Measurements from ENCODE around the gene LMF2.

The LMF2 gene

DNA sequence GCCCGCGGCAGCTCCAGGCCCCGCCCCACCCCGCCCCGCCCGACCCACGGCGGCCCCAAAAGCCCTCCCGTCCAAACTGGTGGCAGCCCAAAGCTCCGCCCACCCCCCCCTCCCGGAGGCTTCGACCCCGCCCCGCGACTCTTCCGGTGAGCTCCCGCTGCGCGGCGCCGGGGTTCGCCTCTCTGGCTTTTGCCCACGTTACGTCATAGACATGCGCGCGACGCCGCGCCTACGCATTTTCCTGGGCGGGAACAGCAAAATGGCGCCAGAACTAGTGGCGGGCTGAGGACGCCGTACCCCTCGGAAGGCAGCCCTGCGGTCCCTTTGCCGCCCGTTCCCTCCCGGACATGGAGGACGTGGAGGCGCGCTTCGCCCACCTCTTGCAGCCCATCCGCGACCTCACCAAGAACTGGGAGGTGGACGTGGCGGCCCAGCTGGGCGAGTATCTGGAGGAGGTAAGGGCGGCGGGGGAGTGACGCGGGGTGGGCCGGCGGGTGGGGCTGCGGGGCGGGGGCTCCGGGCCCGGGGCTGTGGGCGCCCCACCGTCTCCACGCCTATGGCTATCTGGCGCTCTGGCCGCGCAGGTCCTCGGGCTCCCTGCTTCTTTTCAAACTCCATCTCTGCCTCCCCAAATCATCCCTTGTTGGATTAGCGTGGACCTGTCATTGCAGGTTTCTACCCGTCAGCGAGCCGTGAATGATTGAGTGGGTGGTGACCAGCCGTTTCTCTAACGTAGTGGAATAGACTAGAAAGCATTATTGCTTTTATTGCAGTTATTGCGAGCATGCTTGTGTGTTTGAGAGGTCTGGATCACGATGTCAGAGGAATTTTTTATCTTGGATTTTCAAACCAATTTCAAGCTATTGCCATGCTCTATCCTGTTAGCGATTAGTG lies 736 bp upstream of the LMF2 start, which contains the start of gene NCAPH2:
Gene NCAPH2 (plus strand): TSS at position 234 of the 894 bp plus-strand sequence. CDS start 114 bp downstream, at position 348.
- peak within 1 kb of the TSS; percentile 77 to 98 (median 92) for H3K4me3 ChIP-seq

DNA sequence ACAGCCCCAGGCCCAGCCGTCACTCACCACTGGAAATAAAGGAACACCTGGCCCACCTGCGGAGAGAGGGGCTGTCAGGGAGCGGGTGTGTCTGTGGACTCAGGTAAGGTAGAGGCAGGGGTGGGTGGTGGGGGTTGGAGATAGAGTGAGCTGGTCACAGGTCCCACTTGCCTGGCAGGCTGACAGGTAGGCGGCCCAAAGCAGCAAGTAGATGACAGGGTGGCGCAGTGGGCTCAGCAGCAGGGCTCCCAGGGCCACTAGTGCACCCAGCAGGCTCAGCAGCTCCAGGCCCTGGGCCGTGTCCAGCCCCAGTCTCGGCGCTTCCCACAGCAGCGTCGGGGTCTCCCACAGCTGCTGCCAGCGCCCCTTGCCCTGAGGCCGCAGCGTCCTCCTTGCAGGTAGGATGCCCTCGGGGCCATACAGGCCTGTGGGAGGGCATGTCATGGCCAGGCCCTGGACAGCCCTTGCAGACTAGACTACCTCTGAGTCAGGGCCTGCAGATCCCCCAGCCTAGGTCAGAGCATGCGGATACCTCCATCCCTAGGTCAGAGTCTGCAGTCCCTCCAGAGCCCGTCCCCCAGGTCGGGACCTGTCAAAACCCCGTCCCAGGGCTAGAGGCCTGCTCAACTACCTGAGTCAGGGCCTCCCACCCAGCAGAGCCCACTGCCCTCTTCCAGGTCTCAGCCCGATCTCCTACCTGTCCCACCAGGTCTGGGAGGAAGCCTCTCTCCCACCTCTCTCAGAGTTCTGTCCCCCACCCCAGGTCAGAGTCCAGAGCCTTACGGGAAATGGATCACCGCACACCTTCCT lies 686 bp downstream of the LMF2 start:
- H3K4me3 ChIP-seq = peak overlapping the region; percentile 56 to 98 (median 87)
- peak overlapping the region in 20 of 21 experiments; percentile 73 to 95 (median 88) for H3K27ac ChIP-seq

More for the DNA sequence above, 736 bp upstream of the LMF2 start, which contains the start of gene NCAPH2:
- peak within 1 kb of the TSS; percentile 73 to 96 (median 93) for H3K27ac ChIP-seq

DNA sequence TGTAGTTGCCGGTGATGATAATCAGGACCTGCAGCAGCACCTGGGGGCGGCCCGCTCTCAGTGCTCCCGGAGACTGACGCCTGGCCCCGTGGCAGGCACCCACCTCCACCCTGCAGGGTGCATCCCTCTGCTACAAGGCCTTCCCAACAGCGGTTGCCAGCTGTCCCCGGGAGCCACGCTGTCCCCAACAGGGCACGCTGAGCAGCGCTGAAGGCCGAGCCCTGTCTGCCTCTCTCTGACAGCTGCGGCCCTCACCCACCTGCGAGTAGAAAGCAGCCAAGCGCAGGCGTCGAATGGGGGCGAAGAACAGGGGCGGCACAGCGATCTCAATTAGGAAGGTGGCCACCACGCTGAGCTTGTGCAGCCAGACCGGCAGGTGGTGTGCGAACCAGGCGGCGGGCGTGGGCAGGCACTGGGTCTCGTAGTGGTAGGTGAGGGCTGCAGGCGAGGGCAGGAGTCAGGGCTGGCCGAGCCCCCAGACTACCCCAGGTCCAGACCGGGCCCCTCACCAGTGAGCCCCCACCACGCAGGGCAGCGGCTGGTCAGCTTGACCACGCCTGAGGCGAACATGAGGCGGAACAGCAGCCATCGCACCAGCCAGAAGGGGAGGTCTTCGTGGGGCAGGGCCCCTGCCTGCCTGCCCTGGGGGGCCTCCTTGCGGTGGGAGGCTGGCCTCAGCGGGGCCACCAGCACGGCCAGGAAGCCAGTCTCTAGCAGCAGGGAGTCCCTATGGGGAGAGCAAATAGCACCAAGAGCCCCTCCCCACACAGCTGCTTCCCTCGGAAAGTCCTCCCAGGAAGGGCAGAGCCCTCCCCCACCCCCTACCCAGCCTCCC lies 1.5 kb downstream of the LMF2 start:
- peak overlapping the region in 6 of 7 experiments; percentile 77 to 98 (median 87) for H3K4me3 ChIP-seq
- peak overlapping the region in 13 of 21 experiments; percentile 38 to 95 (median 90) for H3K27ac ChIP-seq

DNA sequence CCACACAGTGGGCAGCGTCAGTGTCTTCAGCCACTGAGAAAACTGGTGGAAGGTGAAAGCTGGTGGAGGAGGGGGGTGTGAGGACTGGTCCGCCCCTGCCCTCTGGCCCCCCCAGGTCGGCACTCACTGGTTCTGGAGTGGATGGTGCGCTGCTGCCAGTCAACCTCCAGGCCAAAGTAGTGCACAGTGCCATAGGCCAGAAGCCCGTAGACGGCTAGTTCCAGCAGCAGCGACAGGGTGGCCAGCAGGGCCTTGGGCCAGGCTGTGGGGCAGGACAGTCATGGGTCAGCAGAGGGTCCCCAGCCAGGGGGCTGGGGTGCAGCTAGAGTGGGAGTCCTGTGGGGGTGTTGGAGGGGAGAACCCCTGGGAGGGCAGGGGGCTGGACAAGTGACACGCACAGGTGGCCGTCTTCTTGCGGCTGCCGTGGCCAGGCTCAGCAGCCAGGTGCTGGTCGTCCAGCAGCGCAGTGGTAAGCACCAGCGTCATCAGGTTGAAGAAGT lies 2.2 kb downstream of the LMF2 start:
- H3K27ac ChIP-seq = peak overlapping the region in 1 of 21 experiments; percentile 34
- no peak overlapping the region for H3K4me3 ChIP-seq

DNA sequence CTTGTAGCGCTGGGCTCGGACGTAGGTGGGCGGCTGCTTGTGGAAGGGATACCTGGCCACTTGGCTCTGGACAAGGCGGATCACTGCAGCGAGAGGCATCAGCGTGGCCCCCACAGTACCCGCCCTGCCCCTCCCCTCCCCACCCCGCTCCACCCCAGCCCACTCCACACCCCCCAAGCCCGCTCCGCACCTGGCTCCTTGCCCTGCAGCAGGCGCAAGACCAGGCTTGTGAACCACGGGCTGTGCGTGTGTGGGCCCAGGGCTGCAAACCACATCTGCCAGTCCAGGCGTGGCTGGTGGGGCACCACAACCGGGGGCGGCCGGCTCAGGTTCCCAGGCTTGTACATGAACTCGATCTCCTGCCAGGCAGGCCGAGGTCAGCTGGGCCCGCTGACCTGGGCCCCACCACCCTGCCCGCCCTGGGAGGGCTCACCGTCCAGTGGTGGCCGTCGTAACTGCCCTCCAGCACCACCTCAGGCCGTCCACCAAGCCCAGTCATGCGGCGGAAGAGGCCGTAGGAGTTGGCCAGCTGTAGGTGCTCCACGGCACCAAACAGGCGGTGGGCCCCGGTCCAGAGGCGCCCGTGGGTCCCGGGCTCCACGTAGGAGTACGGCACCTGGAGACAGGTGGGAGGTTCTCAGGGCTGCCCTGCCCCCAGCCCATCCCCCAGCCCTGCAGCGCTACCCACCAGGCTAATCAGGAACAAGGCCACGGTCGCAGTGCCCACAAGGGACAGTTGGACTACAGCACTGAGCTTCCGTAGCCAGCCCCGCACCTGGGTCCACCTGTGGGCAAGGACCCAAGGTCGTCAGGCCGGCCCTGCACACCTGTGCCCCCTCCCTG lies 2.9 kb downstream of the LMF2 start:
- peak overlapping the region in 2 of 21 experiments; percentile 34 to 39 for H3K27ac ChIP-seq
- H3K4me3 ChIP-seq = no peak overlapping the region

DNA sequence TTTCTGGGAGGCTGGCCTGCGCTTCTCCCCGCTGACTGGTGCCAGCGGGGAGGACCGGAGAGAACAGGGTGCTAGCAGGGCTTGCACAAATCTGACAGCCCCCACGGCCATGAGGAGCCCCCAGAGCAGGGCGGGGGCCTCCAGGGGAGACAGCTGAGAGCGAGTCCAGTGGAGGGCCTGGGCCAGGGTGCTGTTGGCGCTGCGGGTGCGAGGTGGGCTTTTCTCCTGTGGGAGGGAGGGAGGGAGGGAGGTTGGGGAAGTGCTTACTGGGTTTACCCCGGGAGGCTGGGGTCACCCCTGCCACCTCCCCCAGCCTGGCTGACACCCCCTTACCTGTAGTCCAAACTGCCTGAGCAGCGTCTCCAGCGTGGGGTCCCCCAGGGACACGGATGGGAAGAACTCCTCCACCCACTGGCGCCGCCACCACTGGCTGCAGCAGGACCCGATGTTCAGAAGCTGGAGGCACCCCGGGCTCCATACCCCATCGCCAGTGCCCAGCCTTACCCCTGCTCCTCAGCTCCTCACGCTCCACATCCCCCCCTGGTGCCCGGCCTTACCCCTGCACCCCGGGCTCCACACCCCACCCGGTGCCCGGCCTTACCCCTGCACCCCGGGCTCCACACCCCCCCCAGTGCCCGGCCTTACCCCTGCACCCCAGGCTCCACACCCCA lies 3.9 kb downstream of the LMF2 start:
- no peak overlapping the region for H3K27ac ChIP-seq

DNA sequence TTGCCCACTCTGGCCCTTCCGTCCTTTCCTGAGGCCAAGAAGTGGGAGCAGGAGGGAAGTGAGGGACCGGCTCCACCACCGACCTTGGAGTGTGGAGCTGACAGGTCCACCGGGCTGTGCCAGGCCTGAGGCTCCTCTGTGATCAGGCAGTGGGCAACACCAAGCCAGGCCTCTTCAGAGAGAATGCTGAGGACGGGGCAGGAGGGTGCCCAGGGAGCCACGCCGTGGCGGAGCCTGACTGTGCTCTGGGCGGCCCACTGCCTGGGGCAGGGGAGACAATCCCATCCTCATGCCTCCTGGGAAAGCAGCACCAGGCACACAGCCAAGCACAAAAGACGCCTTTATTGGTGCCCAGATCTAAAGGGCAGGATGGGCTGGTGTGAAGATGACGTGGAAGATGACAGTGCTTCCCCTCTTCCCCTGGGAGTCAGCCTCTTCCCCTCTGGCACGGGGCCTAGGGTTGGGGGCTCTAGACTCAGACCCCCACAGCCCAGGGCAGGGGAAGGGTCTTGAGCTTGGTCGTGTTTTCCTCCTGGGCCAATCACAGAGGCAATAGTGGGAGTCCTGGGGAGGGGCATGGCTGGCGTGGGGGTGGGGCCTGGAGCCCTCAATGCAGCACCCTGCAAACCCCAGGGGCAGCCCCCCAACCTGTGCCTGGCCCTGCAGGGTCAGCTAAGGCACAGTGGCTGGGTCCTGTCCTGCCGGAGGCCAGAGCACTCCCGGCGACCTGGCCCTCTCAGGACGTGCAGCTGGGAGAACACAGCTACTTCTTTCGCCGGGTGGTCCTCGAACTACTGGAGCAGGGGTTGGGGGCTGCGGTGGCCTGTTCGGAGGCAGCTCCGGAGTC lies 4.7 kb downstream of the LMF2 start:
- Histone ChIP-seq H3K27ac (no peak overlapping the region), H3K4me3 (no peak overlapping the region)

More for the DNA sequence above, 3.9 kb downstream of the LMF2 start:
- H3K4me3 ChIP-seq = no peak overlapping the region

DNA sequence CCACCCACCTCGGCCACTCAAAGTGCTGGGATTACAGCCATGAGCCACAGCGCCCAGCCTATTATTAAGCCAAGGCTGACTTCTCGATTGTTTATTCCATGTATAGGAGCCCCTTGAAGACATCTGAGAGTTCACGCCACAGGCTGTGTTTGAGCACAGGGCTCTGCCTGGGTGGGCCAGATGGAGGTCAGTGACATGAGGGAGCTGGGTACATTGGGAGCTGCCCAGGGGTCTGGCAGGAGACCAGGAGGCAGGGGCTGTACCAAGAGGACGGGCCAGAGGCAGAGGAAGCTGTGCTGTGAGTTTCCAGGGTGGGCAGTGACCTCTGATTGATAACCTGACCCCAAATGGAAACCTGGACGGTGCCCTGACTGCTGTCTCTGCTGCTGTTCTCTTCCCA lies 5.4 kb downstream of the LMF2 start:
- no peak overlapping the region for H3K4me3 ChIP-seq
- no peak overlapping the region for H3K27ac ChIP-seq

DNA sequence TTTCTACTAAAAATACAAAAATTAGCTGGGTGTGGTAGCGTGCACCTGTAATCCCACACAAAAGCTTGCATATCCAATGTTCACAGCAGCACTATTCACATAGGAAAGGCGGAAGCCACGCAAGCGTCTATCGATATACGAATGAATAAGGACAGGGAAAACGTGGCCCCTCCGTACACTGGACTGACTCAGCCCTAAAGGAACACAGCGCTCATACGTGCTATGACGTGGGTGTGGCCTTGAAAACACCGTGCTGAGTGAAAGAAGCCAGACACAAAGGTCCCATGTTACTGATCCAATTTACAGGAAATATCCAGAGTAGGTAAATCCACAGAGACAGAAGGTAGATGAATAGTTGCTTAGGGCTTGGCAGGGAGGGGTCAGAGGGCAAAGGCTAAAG lies 7.0 kb downstream of the LMF2 start:
- H3K4me3 ChIP-seq = no peak overlapping the region
- H3K27ac ChIP-seq = no peak overlapping the region

DNA sequence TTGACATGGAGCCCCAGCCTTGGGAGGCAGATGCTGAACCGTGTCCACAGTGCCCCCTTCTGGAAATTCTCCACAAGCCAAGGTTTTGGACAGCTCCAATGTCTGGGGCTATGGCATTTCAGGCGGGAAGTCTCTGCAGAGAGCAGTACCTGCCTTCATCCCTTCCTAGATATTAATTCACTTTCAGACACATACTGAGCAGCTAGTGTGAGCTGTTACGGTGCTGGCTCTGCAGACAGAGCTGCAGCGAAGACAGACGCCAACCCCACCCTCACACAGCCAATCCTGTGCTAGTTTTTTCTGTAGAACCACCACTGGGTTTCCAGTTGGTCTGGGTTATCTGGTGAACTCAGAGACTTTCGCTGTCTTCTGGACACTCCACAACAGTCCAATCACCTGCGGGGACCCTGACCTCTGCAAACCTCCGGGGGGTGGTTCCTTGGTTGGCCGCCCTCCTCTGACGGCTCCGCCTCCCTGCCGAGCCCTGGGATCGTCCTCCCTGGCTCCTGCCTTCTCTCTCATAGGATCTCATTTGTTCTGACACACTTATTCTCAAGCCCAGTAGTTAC lies 9.1 kb downstream of the LMF2 start:
- H3K27ac ChIP-seq = no peak overlapping the region

DNA sequence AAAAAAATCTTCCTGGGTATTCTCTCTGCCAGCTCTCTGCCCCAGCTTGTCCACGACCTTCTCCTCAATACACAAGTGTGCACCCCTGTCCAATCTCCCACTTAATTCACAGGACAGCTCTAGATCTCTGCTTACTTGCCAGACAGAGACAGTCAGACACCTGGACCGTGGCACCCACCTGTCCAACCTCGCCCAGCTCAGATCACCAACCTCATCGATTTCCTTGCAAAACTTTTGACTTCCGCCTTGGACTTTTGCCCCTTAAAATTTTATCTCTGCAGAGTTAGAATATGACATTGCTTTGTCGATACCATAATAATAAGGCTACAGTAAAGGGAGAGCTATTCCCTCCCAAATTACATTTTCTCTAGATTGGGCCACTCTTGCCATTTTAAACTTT lies 10.4 kb downstream of the LMF2 start:
- Histone ChIP-seq H3K4me3 (no peak overlapping the region), H3K27ac (no peak overlapping the region)

More for the DNA sequence above, 9.1 kb downstream of the LMF2 start:
- H3K4me3 ChIP-seq = no peak overlapping the region

DNA sequence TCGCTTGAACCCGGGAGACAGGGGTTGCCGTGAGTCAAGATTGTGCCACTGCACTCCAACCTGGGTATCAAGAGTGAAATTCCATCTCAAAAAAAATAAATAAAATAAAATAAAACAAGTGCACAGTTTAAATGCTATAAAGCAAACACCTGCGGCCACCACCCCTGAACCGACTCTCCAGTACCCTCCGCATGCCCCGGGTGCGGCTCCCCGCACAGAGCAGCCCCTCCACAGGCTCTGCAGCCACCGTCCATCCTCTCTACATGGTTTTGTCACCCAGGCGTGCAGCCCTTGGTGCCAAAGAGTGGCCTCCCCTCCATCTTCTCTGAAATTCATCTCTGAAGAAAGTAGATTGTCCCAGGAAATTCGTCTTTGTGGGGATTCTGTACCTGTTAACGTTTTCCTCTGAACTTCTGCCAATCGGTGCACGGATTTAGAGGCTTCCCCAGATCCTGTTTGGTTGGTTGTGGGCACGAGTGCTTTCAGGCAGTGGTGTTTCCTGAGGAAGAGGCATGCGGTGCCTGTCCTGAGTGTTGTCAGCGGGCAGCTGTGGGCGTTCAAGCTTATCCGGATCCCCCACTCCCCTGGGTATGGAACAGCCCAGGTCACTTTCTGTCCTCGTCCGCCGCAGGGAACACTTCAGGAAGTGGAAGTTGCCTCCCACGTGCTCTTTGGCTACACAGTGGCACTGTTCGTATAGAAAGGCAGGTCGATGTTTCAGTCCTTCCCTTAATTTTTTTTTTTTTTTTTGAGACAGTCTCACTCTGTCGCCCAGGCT lies 16.8 kb downstream of the LMF2 start:
- H3K27ac ChIP-seq = no peak overlapping the region
- no peak overlapping the region for H3K4me3 ChIP-seq

DNA sequence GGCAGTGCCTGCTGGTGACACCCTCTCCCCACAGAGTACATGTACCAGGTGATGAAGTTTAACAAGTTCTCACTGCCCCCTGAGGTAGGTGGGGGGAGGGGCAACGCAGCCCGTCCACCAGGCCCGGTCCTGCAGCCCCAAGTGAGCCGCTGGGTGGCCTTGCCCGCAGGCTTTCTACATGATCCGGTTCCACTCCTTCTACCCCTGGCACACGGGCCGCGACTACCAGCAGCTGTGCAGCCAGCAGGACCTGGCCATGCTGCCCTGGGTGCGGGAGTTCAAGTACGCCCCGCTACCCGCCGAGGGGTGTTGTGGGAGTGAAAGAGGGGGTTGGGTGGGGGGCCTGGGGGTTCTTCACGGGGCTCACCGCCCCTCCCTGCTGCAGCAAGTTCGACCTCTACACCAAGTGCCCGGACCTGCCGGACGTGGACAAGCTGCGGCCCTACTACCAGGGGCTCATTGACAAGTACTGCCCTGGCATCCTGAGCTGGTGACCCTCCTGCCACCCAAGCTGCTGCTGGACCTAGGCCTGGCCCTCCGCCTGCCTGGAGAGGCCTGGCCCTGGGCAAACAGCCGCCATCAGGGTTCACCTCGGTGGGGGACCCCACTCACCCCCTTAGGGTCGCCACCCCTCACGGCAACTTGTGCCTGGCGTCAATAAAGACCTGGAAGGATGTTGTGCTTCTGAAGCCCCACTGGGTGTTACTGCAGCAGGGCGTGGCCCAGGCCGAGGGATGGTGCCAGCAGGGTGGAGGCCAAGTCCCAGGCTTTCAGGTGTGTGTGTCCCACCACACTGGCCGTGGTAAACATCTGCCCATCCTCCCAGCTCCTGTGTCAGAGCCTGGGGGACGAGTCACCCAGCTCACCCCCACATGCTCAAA lies 17.9 kb downstream of the LMF2 start:
- Histone ChIP-seq H3K27ac (no peak overlapping the region), H3K4me3 (no peak overlapping the region)

DNA sequence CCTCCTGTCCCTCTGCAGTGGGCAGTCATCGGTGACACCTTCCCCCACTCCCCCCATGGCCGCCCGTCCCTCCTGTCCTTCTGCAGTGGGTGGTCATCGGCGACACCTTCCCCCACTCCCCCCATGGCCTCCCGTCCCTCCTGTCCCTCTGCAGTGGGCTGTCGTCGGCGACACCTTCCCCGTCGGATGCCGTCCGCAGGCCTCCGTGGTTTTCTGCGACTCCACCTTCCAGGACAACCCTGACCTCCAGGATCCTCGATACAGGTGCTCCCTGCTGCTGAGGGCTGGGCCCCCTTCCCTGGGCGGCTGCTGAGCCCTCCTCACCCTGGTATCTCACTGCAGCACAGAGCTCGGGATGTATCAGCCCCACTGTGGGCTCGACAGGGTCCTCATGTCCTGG lies 18.6 kb downstream of the LMF2 start:
- no peak overlapping the region for H3K4me3 ChIP-seq

More for the DNA sequence above, 18.6 kb downstream of the LMF2 start:
- no peak overlapping the region for H3K27ac ChIP-seq
